Activated CD8-positive, alpha-beta memory T cell treated with anti-CD3 and anti-CD28 coated beads for 48 hours (primary cell): ENCODE data around the gene ZNF346.
"Not testable (repeated sequence)": the region's sequence is repeated elsewhere in the genome, so short reads cannot be mapped to it uniquely, and the experiment has no call there.

Source experiments
- DNase-seq, 3 experiments: peaks; one replicate each; pipeline ENCODE4 v3.0.0-alpha.2; 2020; ENCODE audit warnings: low read depth in 2 of 3, low spot score in 2 of 3

Gene ZNF346

DNA sequence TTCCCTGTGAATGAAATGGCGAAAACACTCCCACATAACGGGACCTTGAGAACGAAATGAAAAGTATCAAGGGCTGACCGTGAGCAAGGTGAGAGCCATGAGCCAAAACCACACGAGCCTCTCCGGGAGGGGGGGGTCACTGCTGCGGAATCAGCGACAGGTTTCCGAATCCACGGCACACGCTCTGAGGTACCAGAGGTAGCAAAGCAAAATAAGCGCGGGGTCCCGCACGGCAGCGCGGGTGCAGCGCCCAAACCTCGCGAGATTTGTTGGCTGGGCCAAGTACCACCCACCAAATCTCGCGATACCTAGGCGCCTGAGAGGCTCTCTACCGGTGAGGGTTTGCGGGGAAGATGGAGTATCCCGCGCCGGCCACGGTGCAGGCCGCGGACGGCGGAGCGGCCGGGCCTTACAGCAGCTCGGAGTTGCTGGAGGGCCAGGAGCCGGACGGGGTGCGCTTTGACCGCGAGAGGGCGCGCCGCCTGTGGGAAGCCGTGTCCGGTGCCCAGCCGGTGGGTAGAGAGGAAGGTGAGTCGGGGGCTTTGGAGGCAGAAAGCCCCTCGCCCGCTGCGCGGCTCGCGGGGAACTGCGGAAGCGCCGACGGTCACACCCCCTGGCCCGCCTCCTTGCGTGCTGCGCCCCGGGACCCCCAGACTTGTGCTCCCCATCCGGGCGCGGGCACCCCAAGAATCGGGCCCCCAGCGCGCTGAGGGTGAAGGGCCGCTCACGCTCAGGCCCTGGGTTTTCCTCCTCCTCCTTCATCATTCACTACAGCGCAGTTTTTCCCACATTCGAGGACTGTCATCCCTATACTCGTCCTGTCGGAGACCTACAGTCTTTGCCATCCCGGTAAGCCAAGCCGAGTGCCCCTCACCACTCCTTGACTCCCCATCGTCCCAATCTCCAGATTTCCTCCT lies at the start of gene ZNF346:
ZNF346 (plus strand) TSS at position 311 of the 917 bp plus-strand sequence; CDS start at position 354, 43 bp downstream.
- DNase-seq: peak; percentile 69 to 88 (median 75)

DNA sequence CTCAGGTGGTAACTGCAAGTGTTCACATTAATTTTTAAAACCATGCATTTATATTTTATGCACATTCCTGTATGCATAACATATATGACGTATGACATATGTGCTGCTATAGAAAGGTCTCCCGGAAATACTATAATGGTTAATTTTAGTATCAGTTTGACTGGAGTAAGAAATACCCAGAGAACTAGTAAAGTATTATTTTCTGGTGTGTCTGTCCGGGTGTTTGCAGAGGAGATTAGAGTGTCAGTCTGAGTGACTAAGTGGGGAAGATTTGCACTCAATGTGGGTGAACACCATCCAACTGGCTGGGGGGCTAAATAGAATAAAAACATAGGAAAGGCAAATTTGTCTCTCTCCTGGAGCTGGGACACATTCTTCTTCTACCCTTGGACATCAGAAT lies 42.8 kb upstream of the ZNF346 start:
- DNase-seq: no peak

DNA sequence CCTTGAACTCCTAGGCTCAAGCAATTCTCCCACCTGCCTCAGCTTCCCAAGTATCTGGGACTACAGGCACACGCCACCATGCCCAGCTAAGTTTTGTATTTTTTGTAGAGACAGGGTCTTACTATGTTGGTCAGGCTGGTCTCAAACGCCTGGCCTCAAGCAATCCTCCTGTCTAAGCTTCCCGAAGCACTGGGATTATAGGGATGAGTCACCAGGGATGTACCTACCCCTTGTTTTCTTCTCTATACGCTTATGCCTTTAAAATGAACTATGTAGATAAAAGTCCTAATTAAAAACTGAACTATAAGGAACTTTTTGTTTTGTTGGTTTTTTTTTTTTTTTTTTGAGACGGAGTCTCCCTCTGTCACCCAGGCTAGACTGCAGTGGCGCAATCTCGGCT lies 41.7 kb upstream of the ZNF346 start:
- no peak for DNase-seq

DNA sequence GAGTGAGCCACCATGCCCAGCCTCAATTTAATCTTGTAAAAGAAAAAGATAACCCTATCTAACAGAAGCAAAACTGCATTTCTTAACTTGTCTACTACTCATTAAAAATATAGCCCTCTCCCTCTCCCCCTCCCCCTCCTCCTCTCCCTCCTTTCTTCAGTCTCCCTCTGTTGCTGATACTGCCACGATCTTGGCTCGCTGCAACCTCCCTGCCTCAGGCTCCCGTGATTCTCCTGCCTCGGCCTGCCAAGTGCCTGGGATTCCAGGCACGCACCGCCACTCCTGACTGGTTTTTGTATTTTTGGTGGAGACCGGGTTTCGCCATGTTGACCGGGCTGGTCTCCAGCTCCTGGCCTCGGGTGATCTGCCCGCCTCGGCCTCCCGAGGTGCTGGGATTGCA lies 39.4 kb upstream of the ZNF346 start:
- DNase-seq: not testable (repeated sequence)

DNA sequence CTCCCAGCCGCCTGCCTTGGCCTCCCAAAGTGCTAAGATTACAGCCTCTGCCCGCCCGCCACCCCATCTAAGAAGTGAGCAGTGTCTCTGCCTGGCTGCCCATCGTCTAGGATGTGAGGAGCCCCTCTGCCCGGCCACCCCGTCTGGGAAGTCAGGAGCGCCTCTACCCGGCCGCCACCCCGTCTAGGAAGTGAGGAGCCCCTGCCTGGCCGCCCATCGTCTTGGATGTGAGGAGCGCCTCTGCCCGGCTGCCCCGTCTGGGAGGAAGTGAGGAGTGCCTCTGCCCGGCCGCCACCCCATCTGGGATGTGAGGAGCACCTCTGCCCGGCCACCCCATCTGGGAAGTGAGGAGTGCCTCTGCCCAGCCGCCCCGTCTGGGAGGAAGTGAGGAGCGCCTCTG lies 38.9 kb upstream of the ZNF346 start:
- DNase-seq: not testable (repeated sequence)

DNA sequence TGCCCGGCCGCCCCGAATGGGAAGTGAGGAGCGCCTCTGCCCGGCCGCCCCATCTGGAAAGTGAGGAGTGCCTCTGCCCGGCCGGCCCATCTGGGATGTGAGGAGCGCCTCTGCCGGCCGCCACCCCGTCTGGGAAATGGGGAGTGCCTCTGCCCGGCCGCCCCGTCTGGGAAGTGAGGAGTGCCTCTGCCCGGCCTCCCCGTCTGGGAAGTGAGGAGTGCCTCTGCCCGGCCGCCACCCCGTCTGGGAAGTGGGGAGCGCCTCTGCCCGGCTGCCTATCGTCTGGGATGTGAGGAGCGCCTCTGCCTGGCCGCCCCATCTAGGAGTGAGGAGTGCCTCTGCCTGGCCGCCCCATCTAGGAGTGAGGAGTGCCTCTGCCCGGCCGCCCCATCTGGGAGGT lies 38.3 kb upstream of the ZNF346 start:
- not testable (repeated sequence) for DNase-seq

- no peak for DNase-seq
Observed at GRCh38 chr5:176985516-176985915, 37.0 kb upstream of the ZNF346 start.

- no peak for DNase-seq
Observed at GRCh38 chr5:176986280-176986679, 36.2 kb upstream of the ZNF346 start.

GRCh38 chr5:176987583-176987982 lies 34.9 kb upstream of the ZNF346 start:
- no peak for DNase-seq

- not testable (repeated sequence) for DNase-seq
Observed at GRCh38 chr5:176993081-176993480, 29.4 kb upstream of the ZNF346 start.

- DNase-seq: no peak
Observed at GRCh38 chr5:176994460-176995121, 27.9 kb upstream of the ZNF346 start.

DNA sequence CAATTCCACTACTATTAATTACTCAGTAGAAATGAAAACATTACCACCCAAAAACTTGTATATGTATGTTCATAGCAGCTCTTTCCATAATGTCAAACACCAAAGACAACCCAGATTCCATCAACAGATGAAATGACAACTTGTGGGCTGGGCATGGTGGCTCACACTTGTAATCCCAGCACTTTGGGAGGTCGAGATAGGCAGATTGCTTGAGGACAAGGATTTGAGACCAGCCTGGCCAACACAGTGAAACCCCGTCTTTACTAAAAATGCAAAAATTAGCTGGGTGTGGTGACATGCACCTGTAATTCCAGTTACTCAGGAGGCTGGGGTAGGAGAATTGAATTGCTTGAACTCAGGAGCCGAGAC lies 27.4 kb upstream of the ZNF346 start:
- no peak for DNase-seq

- no peak for DNase-seq
Observed at GRCh38 chr5:176995896-176996767, 26.4 kb upstream of the ZNF346 start.

DNA sequence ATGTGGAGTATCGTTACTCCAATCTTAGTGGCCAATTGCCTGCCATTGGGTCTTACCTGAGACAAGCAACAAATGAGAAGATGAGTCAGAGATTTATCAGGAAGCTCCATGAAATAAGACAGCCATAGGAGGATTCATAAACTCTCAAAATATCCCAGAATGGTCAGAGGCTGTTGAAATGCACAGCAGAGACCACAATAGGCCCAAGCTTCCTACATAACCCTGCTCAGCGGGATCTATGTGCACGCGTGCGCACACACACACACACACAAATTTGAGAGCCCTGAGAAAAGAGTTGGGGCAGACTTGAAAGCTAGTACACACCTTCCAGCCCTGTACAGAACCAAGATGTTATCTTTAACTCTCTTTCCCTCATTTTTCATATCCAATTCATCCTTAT lies 25.7 kb upstream of the ZNF346 start:
- DNase-seq: no peak

DNA sequence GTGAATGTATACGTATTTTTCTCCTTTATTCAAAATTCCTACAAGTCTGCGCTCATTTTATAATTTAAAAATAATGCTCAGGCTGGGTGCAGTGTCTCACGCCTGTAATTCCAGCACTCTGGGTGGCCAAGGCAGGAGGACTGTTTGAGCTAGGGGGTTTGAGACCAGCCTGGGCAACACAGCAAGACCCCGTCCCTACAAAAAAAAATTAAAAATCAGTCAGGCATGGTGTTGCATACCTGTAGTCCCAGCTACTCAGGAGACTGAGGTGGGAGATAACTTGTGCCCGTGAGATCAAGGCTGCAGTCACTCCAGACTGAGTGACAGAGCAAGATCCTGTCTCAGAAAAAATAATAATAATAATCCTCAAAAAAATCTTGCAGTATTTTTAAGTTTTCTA lies 23.7 kb upstream of the ZNF346 start:
- DNase-seq: no peak

DNA sequence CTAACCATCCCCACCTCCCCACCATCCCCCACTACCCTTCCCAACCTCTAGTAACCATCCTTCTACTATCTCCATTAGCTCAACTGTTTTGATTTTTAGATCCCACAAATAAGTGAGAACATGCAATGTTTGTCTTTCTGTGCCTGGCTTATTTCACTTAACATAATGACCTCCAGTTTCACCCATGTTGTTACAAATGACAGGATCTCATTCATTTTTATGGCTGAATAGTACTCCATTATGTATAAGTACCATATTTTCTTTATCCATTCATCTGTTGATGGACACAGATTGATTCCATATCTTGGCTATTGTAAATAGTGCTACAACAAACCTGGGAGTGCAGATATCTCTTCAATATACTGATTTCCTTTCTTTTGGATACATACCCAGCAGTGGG lies 23.0 kb upstream of the ZNF346 start:
- DNase-seq: not testable (repeated sequence)

- no peak for DNase-seq
Observed at GRCh38 chr5:177003649-177004048, 18.8 kb upstream of the ZNF346 start.

DNA sequence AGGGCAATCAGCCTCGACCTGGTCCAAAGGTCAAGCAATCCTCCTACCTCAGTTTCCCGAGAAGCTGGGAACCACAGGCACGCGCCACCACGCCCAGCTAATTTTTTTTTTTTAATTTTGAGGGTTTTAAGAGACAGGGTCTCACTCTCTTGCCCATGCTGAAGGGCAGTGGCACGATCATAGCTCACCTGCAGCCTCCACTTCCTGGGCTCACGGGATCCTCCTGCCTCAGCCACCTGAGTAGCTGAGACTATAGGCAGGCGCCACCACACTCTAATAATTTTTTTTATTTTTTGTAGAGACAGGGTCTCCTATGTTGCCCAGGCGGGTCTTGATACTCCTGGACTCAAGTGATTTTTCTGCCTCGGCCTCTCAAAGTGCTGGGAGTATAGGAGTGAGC lies 17.5 kb upstream of the ZNF346 start:
- DNase-seq: no peak

DNA sequence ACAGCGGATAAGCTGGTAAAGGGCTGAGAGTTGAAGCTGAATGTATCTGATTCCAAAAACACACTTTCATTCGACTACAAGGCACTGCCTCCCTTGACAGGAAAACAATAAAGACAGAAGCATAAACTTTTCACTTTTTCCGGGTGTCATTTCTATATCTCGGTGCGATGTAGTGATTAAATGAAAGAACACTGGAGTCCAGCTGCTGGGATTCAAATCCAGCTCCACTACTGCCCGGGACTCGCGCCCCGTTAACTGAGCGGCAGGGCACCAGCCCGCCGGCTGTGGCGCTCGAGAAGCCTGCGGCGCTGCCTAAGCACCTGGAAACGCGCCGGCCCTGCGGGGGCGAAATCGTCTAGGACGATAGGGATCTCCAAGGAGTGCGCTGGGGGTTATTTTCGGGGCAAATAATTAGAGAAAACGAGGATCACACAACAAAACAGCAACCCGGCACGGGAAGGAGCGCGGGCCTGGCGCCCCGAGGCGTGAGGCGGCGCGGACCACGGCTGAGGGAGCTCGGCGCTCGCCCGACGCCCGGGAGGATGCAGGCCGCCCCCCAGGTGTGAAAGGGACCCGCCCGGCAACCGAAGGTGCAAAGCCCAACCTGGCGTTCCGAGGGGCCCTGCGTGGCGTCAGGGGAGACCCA lies 16.8 kb upstream of the ZNF346 start:
- peak; percentile 42 to 45 (median 43) for DNase-seq

DNA sequence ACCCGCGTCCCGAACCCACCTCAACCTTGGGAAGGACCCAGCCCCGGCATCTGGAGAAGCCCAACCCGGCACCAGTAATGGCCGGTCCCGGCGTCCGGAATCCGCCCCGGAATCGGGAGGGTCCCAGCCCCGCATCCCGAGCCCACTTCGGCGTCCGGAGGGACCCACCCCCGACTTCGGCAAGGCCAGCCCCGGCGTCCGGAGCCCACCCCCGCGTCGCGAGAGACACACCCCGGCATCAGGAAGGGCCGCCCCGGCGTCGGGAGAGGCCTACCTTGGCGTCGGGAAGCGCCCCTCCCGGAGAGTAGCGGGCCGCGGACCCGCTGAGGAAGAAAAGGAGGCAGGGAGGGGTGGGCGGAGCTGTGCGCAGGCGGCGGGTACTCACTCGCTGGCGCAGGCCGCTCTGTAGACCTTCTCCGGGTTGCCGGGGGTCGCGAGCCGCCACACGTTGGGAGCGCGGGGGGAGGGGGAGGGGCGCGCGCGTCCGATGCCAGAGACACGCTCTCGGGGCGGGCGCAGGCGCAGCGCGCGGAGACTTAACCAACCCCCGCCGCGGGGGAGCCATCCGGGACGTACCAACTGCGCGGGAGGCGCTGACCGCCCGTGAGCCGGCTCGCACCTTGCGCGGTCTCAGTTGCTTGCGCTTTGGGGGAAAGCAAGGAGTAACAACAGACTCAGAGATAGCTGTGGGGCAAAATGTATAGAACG lies 16.1 kb upstream of the ZNF346 start, which contains the start of gene UIMC1:
UIMC1 (minus strand) TSS at position 515 of the 708 bp plus-strand sequence. CDS start 24,164 bp downstream, outside the sequence.
- DNase-seq: peak; percentile 85 to 86 (median 86)
